Mucosa of rectum (tissue), 2 donors: ENCODE data around the gene RACK1.
A peak's percentile ranks its signal among the peaks of the same experiment; 100 is the strongest.

Source experiments
- H3K27ac ChIP-seq, 2 donors: one replicate each; pipeline ENCODE4 v1.7.0; 2013; ENCODE audit warnings: inconsistent platforms in 2 of 2, low read depth in 2 of 2, low read length in 2 of 2
- H3K27me3 ChIP-seq, 2 donors: one replicate each; pipeline ENCODE4 v1.7.0; 2013; ENCODE audit warnings: low read length in 2 of 2; ENCODE audit not compliant: control insufficient read depth in 2 of 2, insufficient read depth in 2 of 2
- H3K36me3 ChIP-seq, 2 donors: one replicate each; pipeline ENCODE4 v1.7.0; 2013; ENCODE audit warnings: low read length in 2 of 2; ENCODE audit not compliant: control insufficient read depth in 2 of 2, insufficient read depth in 2 of 2
- H3K4me1 ChIP-seq, 2 donors: one replicate each; pipeline ENCODE4 v1.7.0; 2013; ENCODE audit warnings: low read length in 2 of 2, mild to moderate bottlenecking in 1 of 2; ENCODE audit not compliant: control insufficient read depth in 2 of 2, insufficient read depth in 2 of 2
- H3K4me3 ChIP-seq, 2 donors: one replicate each; pipeline ENCODE4 v1.7.0; 2013; ENCODE audit warnings: low read length in 2 of 2
- H3K9ac ChIP-seq, 2 donors: one replicate each; pipeline ENCODE4 v1.7.0; 2013; ENCODE audit warnings: low read length in 2 of 2, low read depth in 1 of 2, mild to moderate bottlenecking in 1 of 2
- H3K9me3 ChIP-seq, 2 donors: one replicate each; pipeline ENCODE4 v1.7.0; 2013; ENCODE audit warnings: low read length in 2 of 2; ENCODE audit not compliant: control insufficient read depth in 2 of 2
- donor health status: healthy.
- donor health status: Normal muscosa, but diverticular disease.

RACK1 gene

GRCh38 chr5:181242031-181242451 is 1.7 kb downstream of the RACK1 start:
- Histone ChIP-seq H3K4me3 (peak overlapping the region; percentile 96 to 99), H3K27ac (no peak overlapping the region), H3K36me3 (peaks cover 39 to 51% of the 10 kb centered on the region in 2 donors), H3K9ac (peak overlapping the region; percentile 90 to 97), H3K4me1 (peaks cover 34 to 35% of the 10 kb centered on the region in 2 donors), H3K27me3 (no peaks in the 10 kb centered on the region), H3K9me3 (no peaks in the 10 kb centered on the region)

- peak overlapping the region; percentile 96 to 99 for H3K4me3 ChIP-seq
- no peaks in the 10 kb centered on the region for H3K9me3 ChIP-seq
- peak overlapping the region in 1 of 2 donors; percentile 90 for H3K9ac ChIP-seq
- no peaks in the 10 kb centered on the region for H3K27me3 ChIP-seq
- H3K4me1 ChIP-seq: peaks cover 30 to 35% of the 10 kb centered on the region in 2 donors
- peaks cover 44 to 57% of the 10 kb centered on the region in 2 donors for H3K36me3 ChIP-seq
- no peak overlapping the region for H3K27ac ChIP-seq
These were observed 2.2 kb downstream of the RACK1 start for GRCh38 chr5:181241393-181241975.

- no peak overlapping the region for H3K4me3 ChIP-seq
- H3K4me1 ChIP-seq: peaks cover 14 to 18% of the 10 kb centered on the region in 2 donors
- H3K27me3 ChIP-seq: no peaks in the 10 kb centered on the region
- peaks cover 63 to 78% of the 10 kb centered on the region in 2 donors for H3K36me3 ChIP-seq
- H3K9ac ChIP-seq: no peak overlapping the region
- H3K27ac ChIP-seq: no peak overlapping the region
- no peaks in the 10 kb centered on the region for H3K9me3 ChIP-seq
These were observed 4.5 kb downstream of the RACK1 start for GRCh38 chr5:181239062-181239663.

GRCh38 chr5:181237729-181238385 is 5.8 kb downstream of the RACK1 start:
- H3K27me3 ChIP-seq: no peaks in the 10 kb centered on the region
- H3K9me3 ChIP-seq: no peaks in the 10 kb centered on the region
- H3K36me3 ChIP-seq: peaks cover 67 to 82% of the 10 kb centered on the region in 2 donors
- no peak overlapping the region for H3K27ac ChIP-seq
- no peak overlapping the region for H3K4me3 ChIP-seq
- peaks cover 14 to 17% of the 10 kb centered on the region in 2 donors for H3K4me1 ChIP-seq
- no peak overlapping the region for H3K9ac ChIP-seq

GRCh38 chr5:181236954-181237641 is 6.6 kb downstream of the RACK1 start:
- Histone ChIP-seq H3K27me3 (no peaks in the 10 kb centered on the region), H3K4me1 (peaks cover 7 to 9% of the 10 kb centered on the region in 2 donors), H3K4me3 (no peak overlapping the region), H3K27ac (no peak overlapping the region), H3K36me3 (peaks cover 71 to 86% of the 10 kb centered on the region in 2 donors), H3K9ac (no peak overlapping the region), H3K9me3 (no peaks in the 10 kb centered on the region)

GRCh38 chr5:181236471-181236870 is 7.2 kb downstream of the RACK1 start:
- no peaks in the 10 kb centered on the region for H3K27me3 ChIP-seq
- no peak overlapping the region for H3K4me3 ChIP-seq
- no peaks in the 10 kb centered on the region for H3K9me3 ChIP-seq
- H3K9ac ChIP-seq: no peak overlapping the region
- H3K36me3 ChIP-seq: peaks cover 66 to 83% of the 10 kb centered on the region in 2 donors
- H3K4me1 ChIP-seq: peaks cover 1 to 3% of the 10 kb centered on the region in 2 donors
- no peak overlapping the region for H3K27ac ChIP-seq

GRCh38 chr5:181235689-181236366 is 7.9 kb downstream of the RACK1 start:
- no peak overlapping the region for H3K27ac ChIP-seq
- no peaks in the 10 kb centered on the region for H3K9me3 ChIP-seq
- peaks cover 68 to 84% of the 10 kb centered on the region in 2 donors for H3K36me3 ChIP-seq
- H3K4me1 ChIP-seq: no peaks in the 10 kb centered on the region
- no peaks in the 10 kb centered on the region for H3K27me3 ChIP-seq
- H3K9ac ChIP-seq: no peak overlapping the region
- no peak overlapping the region for H3K4me3 ChIP-seq

GRCh38 chr5:181235323-181235688 is 8.4 kb downstream of the RACK1 start:
- peaks cover 72 to 83% of the 10 kb centered on the region in 2 donors for H3K36me3 ChIP-seq
- no peaks in the 10 kb centered on the region for H3K27me3 ChIP-seq
- H3K9me3 ChIP-seq: no peaks in the 10 kb centered on the region
- H3K27ac ChIP-seq: no peak overlapping the region
- no peak overlapping the region for H3K4me3 ChIP-seq
- no peak overlapping the region for H3K9ac ChIP-seq
- H3K4me1 ChIP-seq: no peaks in the 10 kb centered on the region

GRCh38 chr5:181234455-181235306 is 9.0 kb downstream of the RACK1 start:
- H3K4me1 ChIP-seq: no peaks in the 10 kb centered on the region
- H3K27me3 ChIP-seq: no peaks in the 10 kb centered on the region
- no peak overlapping the region for H3K27ac ChIP-seq
- H3K9me3 ChIP-seq: no peaks in the 10 kb centered on the region
- peaks cover 70 to 77% of the 10 kb centered on the region in 2 donors for H3K36me3 ChIP-seq
- H3K9ac ChIP-seq: no peak overlapping the region
- no peak overlapping the region for H3K4me3 ChIP-seq
